Ammon's horn (tissue), 1 donor: ENCODE measurements around the gene INO80B.

Source experiments
- DNase-seq: peaks from one replicate; pipeline ENCODE4 v3.0.0-alpha.2; 2016; ENCODE audit warnings: low spot score

The INO80B gene

GRCh38 chr2:74502147-74502719, 47.3 kb downstream of the INO80B start:
- DNase-seq: no peak

DNA sequence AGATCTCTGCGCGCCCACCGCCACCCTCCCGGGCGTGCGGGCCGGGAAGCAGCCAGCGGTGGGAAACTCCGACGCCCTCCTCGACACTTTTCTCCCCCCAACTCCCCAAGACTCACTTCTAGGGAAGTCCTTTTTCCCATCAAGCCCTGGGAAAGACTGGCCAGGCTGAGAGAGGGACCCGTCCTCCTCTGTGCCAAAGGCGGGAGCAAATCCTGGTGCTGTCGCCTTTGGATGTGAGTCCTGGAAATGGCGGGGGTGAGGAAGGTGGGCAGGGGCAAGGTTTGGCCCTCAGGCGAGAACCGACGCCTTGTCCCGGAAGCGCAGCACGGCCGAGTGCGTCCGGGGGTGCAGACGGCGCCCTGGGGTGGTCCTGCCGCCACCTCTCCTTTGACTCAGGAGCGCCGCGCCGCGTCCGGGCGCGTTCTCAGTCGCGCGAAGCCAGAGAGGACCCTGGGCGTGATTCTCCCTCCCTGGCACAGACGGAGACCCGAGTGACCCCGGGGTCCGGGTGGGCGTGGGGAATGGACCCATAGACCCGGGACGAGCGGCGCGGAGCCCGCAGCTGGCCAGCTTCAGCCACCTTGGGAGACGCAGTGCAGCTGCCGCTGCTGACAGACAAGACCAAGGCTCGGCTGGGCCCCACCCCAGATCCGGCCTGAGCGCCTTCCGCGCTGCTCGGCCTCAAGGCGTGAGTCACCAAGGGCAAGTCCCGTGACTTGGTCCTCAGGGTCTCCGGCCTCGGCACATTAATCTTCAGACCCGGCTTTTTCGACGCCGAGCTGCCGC, 48.0 kb downstream of the INO80B start:
- DNase-seq: no peak

GRCh38 chr2:74503506-74504475, 48.9 kb downstream of the INO80B start:
- DNase-seq: no peak

- no peak for DNase-seq
Measured at GRCh38 chr2:74504591-74504990, 49.7 kb downstream of the INO80B start.

DNA sequence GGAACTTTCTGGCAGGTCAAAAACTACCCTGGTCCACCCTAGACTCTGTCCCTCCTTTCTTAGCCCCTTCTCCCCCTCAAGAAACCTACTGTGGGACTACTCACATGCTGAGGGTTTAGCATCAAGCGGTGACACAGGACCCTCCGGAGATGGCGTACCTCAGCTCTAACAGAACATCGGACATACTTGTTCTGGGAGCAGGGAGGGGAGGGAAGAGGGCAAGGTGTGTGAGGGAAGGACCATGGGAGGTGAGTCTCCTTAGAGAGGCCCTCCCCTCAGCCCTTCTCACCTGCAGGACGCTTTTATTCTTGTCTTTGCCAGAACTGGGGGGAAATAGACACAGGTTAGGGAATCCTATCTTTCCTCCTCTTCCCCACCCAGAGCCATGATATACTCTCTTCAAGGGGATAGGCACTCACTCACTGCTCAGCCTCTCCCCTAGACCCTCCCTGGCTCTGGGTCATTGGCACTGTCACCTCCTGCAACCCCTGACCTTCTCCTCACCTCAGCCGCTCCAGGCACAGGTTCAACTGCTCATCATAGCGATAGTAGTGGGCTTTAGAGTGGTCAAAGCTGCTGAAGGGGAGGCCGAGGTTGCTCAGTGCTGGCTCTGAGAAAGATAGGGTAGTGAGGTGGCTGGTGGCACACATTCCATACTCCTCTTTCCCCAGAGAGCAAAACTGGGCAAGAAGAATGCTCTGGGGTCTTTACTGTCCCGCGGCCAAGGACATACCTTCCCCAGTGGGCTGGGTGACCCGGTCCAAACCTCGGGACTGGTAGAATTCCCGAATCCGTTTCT, 50.8 kb downstream of the INO80B start:
- DNase-seq: no peak

- DNase-seq: peak; percentile 99
Measured at GRCh38 chr2:74507145-74507925, 52.4 kb downstream of the INO80B start, which contains the start of gene PCGF1. Gene PCGF1 (minus strand): TSS chr2:74507695. CDS start chr2:74507668, 27 bp downstream.
